GM21367 (cell line): Measurements from ENCODE around the gene RASGEF1C.

Source experiments
- ATAC-seq: cut with Tn5 transposase; IDR thresholded peaks from one replicate; pipeline ENCODE4 v1.9.1; 2021; ENCODE audit not compliant: unreplicated experiment

RASGEF1C gene

GRCh38 chr5:180209137-180209581, at the start of gene RASGEF1C:
RASGEF1C (minus strand) TSS chr5:180209211; CDS start chr5:180138052, 71,159 bp downstream.
- ATAC-seq, result peak; percentile 57

DNA sequence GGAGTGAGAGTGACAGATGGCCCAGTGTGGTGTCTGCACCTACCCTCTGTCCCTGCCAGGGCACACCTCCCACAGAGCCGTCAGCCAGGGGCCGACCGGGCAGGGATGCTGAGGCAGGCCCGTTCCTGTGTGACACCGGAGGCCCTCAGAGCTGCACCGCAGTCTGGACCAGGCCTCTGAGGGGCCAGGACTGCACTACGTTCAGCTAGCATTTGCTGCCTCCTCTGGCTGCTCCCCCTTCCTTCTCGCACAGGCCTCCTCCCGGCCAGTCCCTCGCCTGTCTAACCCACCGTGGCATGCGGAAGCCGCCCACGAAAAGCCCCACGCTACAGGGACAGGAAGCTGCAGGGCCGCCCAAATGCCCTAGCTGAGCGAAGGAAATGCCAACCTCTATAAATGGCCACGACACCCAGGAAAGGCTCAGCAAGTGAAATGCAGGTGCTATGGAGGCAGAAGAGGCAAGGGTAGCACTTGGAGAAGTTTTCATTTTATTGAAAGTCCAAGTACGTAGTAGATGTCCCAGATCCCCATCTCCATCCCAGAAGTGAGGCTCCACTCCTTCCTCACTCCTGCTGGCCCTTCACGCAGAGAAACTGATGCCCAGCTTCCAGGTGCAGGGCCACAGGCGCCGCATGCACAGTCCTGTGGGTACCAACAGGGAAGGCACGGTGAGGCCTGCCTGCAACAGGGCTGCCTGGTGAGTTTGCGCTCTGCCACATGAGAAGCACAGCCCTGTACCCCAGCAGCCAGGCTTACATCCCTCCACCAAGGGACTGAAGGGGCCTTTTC, 44.2 kb upstream of the RASGEF1C start:
- ATAC-seq, result no peak

GRCh38 chr5:180251887-180252286, 42.9 kb upstream of the RASGEF1C start:
- ATAC-seq, result no peak

GRCh38 chr5:180251141-180251540, 42.1 kb upstream of the RASGEF1C start:
- no peak for ATAC-seq

DNA sequence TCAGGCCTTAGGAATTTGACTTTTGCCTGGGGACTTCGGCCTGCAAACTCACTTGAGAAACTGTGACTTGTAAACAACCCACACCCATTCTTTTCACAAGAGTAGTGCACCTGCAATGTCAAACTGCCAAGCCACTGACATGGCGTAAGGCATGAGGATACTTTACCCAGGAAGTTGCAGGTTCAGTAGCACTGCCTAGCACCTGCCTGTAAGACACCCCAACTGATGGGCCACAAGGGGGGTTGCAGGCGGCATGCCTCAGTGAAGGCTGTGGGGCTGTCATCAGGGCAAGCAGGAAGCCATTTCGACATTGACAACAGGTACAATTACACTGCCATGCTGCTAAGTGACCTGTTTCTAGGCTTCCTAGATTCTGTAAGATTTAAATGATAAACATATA, 41.3 kb upstream of the RASGEF1C start:
- no peak for ATAC-seq

DNA sequence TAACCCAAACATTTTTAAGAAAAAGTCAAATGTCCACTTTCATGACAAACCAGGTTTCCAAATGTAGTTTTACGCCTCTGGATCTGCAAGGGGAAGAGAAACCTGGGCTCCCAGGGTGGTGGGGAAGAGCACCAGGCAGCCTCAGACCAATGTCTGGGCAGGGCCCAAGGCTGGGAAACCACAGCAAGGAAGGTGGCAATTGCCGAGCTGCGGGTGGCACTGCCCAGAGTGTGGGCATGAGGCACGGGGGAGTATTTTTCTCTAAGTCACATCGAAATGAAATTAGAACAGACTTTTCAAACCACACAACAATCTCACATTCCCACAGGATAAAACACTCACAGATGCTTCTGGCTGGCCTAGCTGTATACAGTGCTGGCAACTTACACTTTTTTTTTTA, 32.6 kb upstream of the RASGEF1C start:
- ATAC-seq, result no peak

DNA sequence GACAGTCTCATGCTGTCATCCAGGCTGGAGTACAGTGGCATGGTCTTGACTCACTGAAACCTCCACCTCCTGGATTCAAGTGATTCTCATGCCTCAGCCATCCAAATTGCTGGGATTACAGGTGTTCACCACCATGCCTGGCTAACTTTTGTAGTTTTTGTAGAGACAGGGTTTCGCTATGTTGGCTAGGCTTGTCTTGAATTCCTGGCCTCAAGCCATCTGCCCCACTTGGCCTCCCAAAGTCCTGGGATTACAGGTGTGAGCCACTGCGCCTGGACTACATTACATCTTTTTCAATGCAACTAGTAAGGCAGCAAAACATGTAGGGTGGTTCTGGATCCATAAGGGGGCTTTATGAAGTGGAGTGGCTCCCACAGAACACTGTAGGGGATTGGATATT, 29.6 kb upstream of the RASGEF1C start:
- no peak for ATAC-seq

- ATAC-seq, result no peak
These were observed 26.8 kb upstream of the RASGEF1C start for GRCh38 chr5:180235846-180236245.

DNA sequence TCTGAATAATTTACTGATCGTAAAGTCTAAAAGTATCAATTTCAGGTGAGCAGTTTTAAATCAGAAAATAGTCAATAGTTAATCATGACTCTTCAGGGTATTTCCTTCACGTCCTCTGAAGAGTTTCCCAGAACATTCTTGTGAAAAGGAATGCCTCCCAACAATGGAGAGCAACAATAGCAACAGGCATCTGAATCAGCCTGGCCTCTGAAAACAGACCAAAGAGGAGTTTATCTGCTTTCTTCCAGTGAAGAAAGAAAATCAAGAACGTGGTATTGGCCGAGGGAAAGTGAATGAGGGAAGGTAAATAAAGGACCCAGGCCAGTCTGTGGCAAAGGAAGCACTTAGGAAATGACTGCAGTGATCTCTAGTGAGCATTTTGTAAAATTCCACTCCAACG, 26.1 kb upstream of the RASGEF1C start:
- ATAC-seq, result no peak

DNA sequence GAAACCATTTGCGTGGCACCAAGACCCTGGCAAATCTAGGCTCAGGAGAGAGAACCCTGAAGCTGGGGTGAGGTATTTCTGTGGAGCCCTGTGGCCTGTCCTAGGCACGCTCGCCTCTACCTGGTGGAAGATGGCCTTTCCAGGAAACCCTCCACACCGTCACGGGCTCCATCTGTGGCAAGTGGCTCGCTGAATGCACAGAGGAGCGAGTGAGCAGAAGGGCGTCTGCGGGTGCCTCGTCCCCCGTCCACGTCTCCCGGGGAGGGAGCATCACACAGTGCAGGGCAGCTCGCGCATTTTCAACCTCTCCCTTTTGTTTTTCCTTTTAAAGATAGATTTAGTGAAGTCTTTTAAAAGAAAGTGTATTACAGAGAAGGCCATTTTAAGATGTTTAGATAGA, 25.3 kb upstream of the RASGEF1C start:
- no peak for ATAC-seq

DNA sequence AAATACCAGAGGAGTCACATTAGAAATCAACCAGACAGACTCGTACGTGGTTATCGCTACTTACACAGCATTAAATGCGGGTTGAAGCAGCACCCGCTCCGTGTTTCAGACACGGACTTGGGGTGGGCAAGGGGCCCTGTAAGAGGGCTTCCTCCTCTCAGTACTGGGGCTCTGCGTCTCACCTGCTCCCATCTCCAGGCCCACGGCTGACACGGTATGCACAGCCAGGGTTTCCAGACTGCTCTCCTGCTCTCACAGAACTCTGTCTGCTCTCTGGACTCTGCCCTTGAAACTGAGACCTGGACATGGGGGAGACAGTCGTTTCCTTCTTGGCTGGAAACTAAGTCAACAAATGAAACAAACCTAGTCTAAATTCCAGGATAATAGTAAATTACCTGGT, 24.7 kb upstream of the RASGEF1C start:
- ATAC-seq, result no peak

DNA sequence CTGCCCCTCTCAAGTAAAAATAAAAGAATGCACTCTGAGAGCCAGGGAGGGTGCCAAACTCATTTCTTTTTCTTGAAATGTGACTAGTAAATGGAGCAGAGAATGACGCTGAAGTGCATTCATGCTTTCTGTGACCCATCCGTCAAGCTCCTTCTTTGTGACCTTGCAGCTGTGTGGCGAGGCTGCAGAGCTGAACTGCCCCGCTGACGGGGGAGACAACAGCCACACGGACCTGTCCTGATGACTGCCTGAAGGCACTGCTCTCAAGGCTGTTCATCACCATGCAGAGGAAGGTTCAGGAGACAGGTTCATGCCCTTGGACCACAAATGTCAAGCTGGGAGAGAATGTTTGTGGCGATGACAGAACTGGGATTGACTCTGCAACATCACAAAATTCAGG, 21.0 kb upstream of the RASGEF1C start:
- no peak for ATAC-seq

- no peak for ATAC-seq
These were observed 13.0 kb upstream of the RASGEF1C start for GRCh38 chr5:180222056-180222455.

GRCh38 chr5:180217797-180218196, 8.8 kb upstream of the RASGEF1C start:
- ATAC-seq, result no peak

DNA sequence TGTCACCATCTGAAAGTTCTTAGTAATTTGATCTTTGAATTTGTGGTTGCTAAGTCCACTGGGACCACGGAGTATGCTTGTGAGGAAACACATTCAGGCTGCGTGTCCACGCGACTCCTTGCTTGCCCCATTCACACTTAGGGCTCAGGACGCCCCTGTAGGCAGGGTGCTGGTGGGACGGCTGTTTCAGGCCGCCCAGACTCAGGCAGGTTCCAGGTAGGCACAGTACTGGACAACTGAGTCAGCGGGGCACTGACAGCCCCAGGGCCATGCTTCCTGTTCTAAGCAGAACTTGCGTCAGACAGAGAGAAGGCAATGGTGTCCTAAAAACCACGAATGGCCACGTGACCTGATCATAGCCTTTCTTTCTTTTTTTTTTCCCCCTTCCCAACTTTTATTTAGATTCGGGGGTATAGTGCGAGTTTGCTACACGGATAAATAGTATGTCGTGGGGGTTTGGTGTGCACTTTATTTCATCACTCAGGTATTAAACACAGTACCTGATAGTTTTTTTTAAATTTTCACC, 7.7 kb upstream of the RASGEF1C start:
- ATAC-seq, result no peak

GRCh38 chr5:180215783-180216630, 7.0 kb upstream of the RASGEF1C start:
- no peak for ATAC-seq

GRCh38 chr5:180214870-180215770, 6.1 kb upstream of the RASGEF1C start:
- ATAC-seq, result no peak

- ATAC-seq, result no peak
These were observed 4.7 kb upstream of the RASGEF1C start for GRCh38 chr5:180213657-180214207.

GRCh38 chr5:180213256-180213600, 4.2 kb upstream of the RASGEF1C start:
- no peak for ATAC-seq

DNA sequence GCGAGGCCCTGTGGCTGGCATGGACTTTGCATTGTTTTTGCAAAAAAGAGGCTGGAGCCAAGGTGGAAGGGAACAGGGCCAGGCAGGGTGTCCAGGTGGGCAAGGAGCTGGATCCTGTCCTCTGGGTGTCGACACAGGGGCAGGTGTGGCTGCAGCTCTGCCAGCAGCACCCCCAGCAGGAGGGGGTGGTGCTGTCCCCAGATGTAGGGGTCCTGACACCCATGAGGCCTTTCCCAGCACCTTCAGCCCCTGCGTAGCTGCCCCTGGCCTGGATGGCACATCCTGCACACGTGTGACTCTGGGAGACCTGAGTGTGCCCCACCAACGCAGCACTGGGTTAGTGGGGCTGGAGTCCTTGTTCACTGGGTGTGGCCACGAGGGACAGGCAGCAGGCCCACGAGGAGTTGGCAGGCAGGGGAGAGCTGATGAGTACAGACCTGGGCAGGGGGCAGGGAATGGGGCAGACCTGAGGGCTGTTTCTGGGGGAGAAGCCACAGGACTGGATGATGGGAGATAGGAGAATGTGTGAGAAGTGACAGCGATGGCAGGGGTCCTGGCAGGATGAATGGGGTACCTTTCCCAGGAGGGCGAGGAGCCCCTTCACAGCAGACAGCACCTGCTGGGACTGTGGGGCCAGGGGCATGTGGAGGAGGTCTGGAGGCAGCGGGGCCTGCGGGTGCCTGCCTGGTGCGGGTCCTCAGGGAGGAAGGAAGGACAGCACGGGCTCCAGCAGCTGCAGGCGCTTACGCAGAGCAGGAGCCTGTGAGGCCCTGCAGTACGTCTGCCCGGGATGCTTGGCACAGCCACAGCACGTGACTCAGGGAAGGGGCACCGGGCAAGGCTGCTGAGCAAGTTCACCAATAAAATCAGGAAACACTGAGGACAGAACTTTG, 3.6 kb upstream of the RASGEF1C start:
- no peak for ATAC-seq
